AG04449 (cell line): ENCODE measurements around the gene ZBTB5.

Experiments
- CTCF ChIA-PET: fragments of 350-600 bp; formaldehyde crosslinking; extraction: SDS; loops from one replicate; lab custom pipeline; 2021; ENCODE audit warnings: antibody characterized with exemption; lab: Yijun Ruan, JAX
- POLR2A ChIA-PET: fragments of 400-600, 350-600 bp; formaldehyde crosslinking; extraction: SDS; loops from one replicate; lab custom pipeline; 2020; ENCODE audit warnings: antibody characterized with exemption, inconsistent platforms; lab: Yijun Ruan, JAX
- DNase-seq: peaks from one replicate; pipeline ENCODE4 v3.0.0-alpha.2; 2010; ENCODE audit warnings: low read depth, low spot score
- H3K4me3 ChIP-seq: 2 replicates; pipeline ENCODE4 v1.5.1; 2011; ENCODE audit warnings: low read depth, mild to moderate bottlenecking, control low read depth, low read length
- CTCF ChIP-seq: IDR thresholded peaks from one replicate; pipeline ENCODE4 v1.5.1; 2011; ENCODE audit warnings: mild to moderate bottlenecking, moderate library complexity, low read length, control low read depth, inconsistent platforms; ENCODE audit not compliant: insufficient read depth; ENCODE audit errors: missing control alignments

The ZBTB5 gene

GRCh38 chr9:37464426-37465248, 613 bp downstream of the ZBTB5 start:
- ChIA-PET CTCF (no interaction called here), POLR2A (interaction anchor here (0.6 to 1.3 kb wide), 3 partner anchors 21 to 270 kb away, joined by 3 to 5 read pairs (median 3); partner anchors contain the start of genes GRHPR and POLR1E)
- DNase-seq: no peak
- peak overlapping the region; percentile 99 for H3K4me3 ChIP-seq
- no peak for TF ChIP-seq CTCF

GRCh38 chr9:37464006-37464405, 1.2 kb downstream of the ZBTB5 start:
- POLR2A ChIA-PET: no interaction called here
- CTCF ChIA-PET: no interaction called here

GRCh38 chr9:37456817-37457216, 8.4 kb downstream of the ZBTB5 start:
- CTCF ChIA-PET: interaction anchor here (1.1 to 1.2 kb wide), 2 partner anchors 10 to 26 kb away, joined by 3 read pairs; no protein-coding TSS in a partner anchor
- POLR2A ChIA-PET: no interaction called here
- H3K4me3 ChIP-seq: no peak overlapping the region
- no peak for TF ChIP-seq CTCF
- DNase-seq: no peak

More at GRCh38 chr9:37464006-37464405, 1.2 kb downstream of the ZBTB5 start:
- peak overlapping the region; percentile 99 for H3K4me3 ChIP-seq
- DNase-seq: no peak
- TF ChIP-seq CTCF: no peak

GRCh38 chr9:37455884-37456647, 9.2 kb downstream of the ZBTB5 start:
- no peak for TF ChIP-seq CTCF
- no peak overlapping the region for H3K4me3 ChIP-seq
- DNase-seq: no peak
- CTCF ChIA-PET: interaction anchor here (1.1 to 1.2 kb wide), 2 partner anchors 9 to 25 kb away, joined by 3 read pairs; no protein-coding TSS in a partner anchor
- POLR2A ChIA-PET: no interaction called here

GRCh38 chr9:37454238-37454637, 11.0 kb downstream of the ZBTB5 start:
- DNase-seq: no peak
- TF ChIP-seq CTCF: no peak
- ChIA-PET POLR2A (no interaction called here), CTCF (interaction anchor here (0.9 kb wide), 1 partner anchor 8 kb away, joined by 3 read pairs; no protein-coding TSS in a partner anchor)
- no peak overlapping the region for H3K4me3 ChIP-seq

- POLR2A ChIA-PET: no interaction called here
- CTCF ChIA-PET: no interaction called here
- TF ChIP-seq CTCF: no peak
- DNase-seq: no peak
- no peak overlapping the region for H3K4me3 ChIP-seq
These were observed 11.4 kb downstream of the ZBTB5 start for GRCh38 chr9:37453827-37454226.
